HG03575 (cell line): ENCODE results near the gene RAB11FIP3.

Experiments used
- ATAC-seq: cut with Tn5 transposase; IDR thresholded peaks from one replicate; pipeline ENCODE4 v1.9.1; 2021; ENCODE audit not compliant: unreplicated experiment, insufficient number of reproducible peaks, low FRiP score; ENCODE audit errors: extremely low read depth

The RAB11FIP3 gene

GRCh38 chr16:522320-523096, 97.1 kb downstream of the RAB11FIP3 start:
- ATAC-seq, result no peak

- no peak for ATAC-seq
Measured at GRCh38 chr16:523097-523741, 97.8 kb downstream of the RAB11FIP3 start.

GRCh38 chr16:524274-525040, 99.0 kb downstream of the RAB11FIP3 start:
- ATAC-seq, result no peak

GRCh38 chr16:525123-525519, 99.7 kb downstream of the RAB11FIP3 start:
- ATAC-seq, result no peak

- ATAC-seq, result no peak
Measured at GRCh38 chr16:525520-526180, 100.2 kb downstream of the RAB11FIP3 start.

- ATAC-seq, result no peak
Measured at GRCh38 chr16:526181-527014, 100.9 kb downstream of the RAB11FIP3 start.

GRCh38 chr16:527015-527903, 101.8 kb downstream of the RAB11FIP3 start, which contains the start of gene CAPN15:
CAPN15 (plus strand) TSS chr16:527712; CDS start chr16:546839, 19,127 bp downstream.
- no peak for ATAC-seq

- ATAC-seq, result no peak
Measured at GRCh38 chr16:528111-529011, 102.9 kb downstream of the RAB11FIP3 start.

- no peak for ATAC-seq
Measured at GRCh38 chr16:529012-529575, 103.6 kb downstream of the RAB11FIP3 start.

- ATAC-seq, result no peak
Measured at GRCh38 chr16:530111-530817, 104.8 kb downstream of the RAB11FIP3 start.

- no peak for ATAC-seq
Measured at GRCh38 chr16:531494-532125, 106.2 kb downstream of the RAB11FIP3 start.

GRCh38 chr16:533391-534123, 108.1 kb downstream of the RAB11FIP3 start:
- ATAC-seq, result no peak

- ATAC-seq, result no peak
Measured at GRCh38 chr16:534135-534534, 108.7 kb downstream of the RAB11FIP3 start.

- ATAC-seq, result no peak
Measured at GRCh38 chr16:534856-535445, 109.5 kb downstream of the RAB11FIP3 start.
